B cell (primary cell): ENCODE data around the gene SALL4. TPM values are rescaled to one million over a fixed set of nuclear protein-coding genes. Genes with fewer than 3 reads are reported as not detected.
A peak's percentile ranks its signal among the peaks of the same experiment; 100 is the strongest.

Experiments
- ATAC-seq: fragments of 200-7000 bp; cut with Tn5 transposase; one replicate; pipeline ENCODE4 v1.10.0; 2021; ENCODE audit warnings: low read depth, mild to moderate bottlenecking, moderate number of reproducible peaks, moderate library complexity
- CTCF ChIA-PET: fragments of 350-600 bp; sonication (Branson Sonifier 250); formaldehyde crosslinking; loops from one replicate; lab custom pipeline; 2021; ENCODE audit warnings: antibody characterized with exemption, inconsistent platforms; lab: Charles Lee
- POLR2A ChIA-PET: fragments of 350-600 bp; sonication (Branson Sonifier 250); formaldehyde crosslinking; loops from one replicate; lab custom pipeline; 2021; ENCODE audit warnings: antibody characterized with exemption; lab: Charles Lee
- DNase-seq: peaks from one replicate; pipeline ENCODE4 v3.0.0; 2013
- H2AFZ ChIP-seq: 2 replicates; pipeline ENCODE4 v1.6.1; 2012; ENCODE audit warnings: mild to moderate bottlenecking, low read depth, low read length; ENCODE audit not compliant: insufficient read depth, poor library complexity, severe bottlenecking
- H3K27ac ChIP-seq, 2 donors: 1 replicate in 1 of 2; 2 replicates in 1 of 2; pipeline ENCODE4 v1.5.1; 2012 to 2013; ENCODE audit warnings: low read length in 2 of 2, mild to moderate bottlenecking in 2 of 2, moderate library complexity in 1 of 2
- H3K27me3 ChIP-seq, 4 experiments: fragments of 200-600 bp in 1 of 4; sonication (generic) in 1 of 4; replicated peaks in 1 of 4; 1 replicate in 2 of 4; 2 replicates in 2 of 4; pipeline versions ENCODE4 v1.6.1 to v1.7.0; 2013 to 2016; ENCODE audit warnings: low read length in 3 of 4, mild to moderate bottlenecking in 2 of 4, mixed read lengths in 1 of 4, moderate library complexity in 1 of 4; ENCODE audit not compliant: insufficient read depth in 4 of 4, control insufficient read depth in 3 of 4; ENCODE audit errors: control extremely low read depth in 1 of 4
- H3K36me3 ChIP-seq, 2 experiments: replicated peaks in 1 of 2; 1 replicate in 1 of 2; 2 replicates in 1 of 2; pipeline versions ENCODE4 v1.6.1 to v1.7.1; 2013; ENCODE audit warnings: low read length in 1 of 2; ENCODE audit not compliant: insufficient read depth in 2 of 2, control insufficient read depth in 1 of 2; ENCODE audit errors: control extremely low read depth in 1 of 2, extremely low read depth in 1 of 2
- H3K4me1 ChIP-seq, 2 donors: fragments of 200-600 bp in 1 of 2; sonication (generic) in 1 of 2; 1 replicate in 1 of 2; 2 replicates in 1 of 2; pipeline versions ENCODE4 v1.5.1 to v1.6.1; 2013 to 2017; ENCODE audit warnings: low read length in 2 of 2; ENCODE audit not compliant: control insufficient read depth in 2 of 2, insufficient read depth in 2 of 2
- H3K4me2 ChIP-seq: replicated peaks from 2 replicates; pipeline ENCODE3; 2012; ENCODE audit warnings: mild to moderate bottlenecking, low read depth, low read length; ENCODE audit not compliant: poor library complexity, severe bottlenecking
- H3K4me3 ChIP-seq, 5 experiments: fragments of 200-600 bp in 1 of 5; sonication (generic) in 1 of 5; 1 replicate in 3 of 5; 2 replicates in 2 of 5; pipeline versions ENCODE4 v1.5.1 to v1.7.0; 2011 to 2016; ENCODE audit warnings: low read length in 4 of 5, mild to moderate bottlenecking in 4 of 5, low read depth in 2 of 5, control low read depth in 1 of 5, moderate library complexity in 1 of 5; ENCODE audit not compliant: insufficient read depth in 1 of 5; ENCODE audit errors: control extremely low read depth in 1 of 5, extremely low read depth in 1 of 5
- H3K79me2 ChIP-seq: fragments of 200-600 bp; sonication (generic); one replicate; pipeline ENCODE4 v1.6.0; 2016; ENCODE audit warnings: low read length; ENCODE audit not compliant: control insufficient read depth, insufficient read depth
- H3K9ac ChIP-seq: fragments of 200-600 bp; sonication (generic); 2 replicates; pipeline ENCODE4 v1.6.1; 2017; ENCODE audit warnings: mild to moderate bottlenecking, low read length, moderate library complexity
- H3K9me3 ChIP-seq, 3 donors: one replicate each; pipeline versions ENCODE4 v1.6.1 to v1.7.1; 2013; ENCODE audit warnings: low read length in 2 of 3; ENCODE audit not compliant: control insufficient read depth in 2 of 3, insufficient read depth in 1 of 3; ENCODE audit errors: control extremely low read depth in 1 of 3
- H4K20me1 ChIP-seq: 2 replicates; pipeline ENCODE4 v1.6.0; 2012; ENCODE audit warnings: mild to moderate bottlenecking, low read length; ENCODE audit not compliant: insufficient read depth, control insufficient read depth, poor library complexity, severe bottlenecking
- H3K27ac Mint-ChIP-seq: one replicate; pipeline ENCODE4 v1.8.0; 2021; ENCODE audit warnings: mixed read lengths
- H3K27me3 Mint-ChIP-seq: one replicate; pipeline ENCODE4 v1.8.0; 2021; ENCODE audit warnings: mixed read lengths
- H3K4me1 Mint-ChIP-seq: one replicate; pipeline ENCODE4 v1.8.0; 2021; ENCODE audit warnings: mixed read lengths
- H3K4me3 Mint-ChIP-seq: one replicate; pipeline ENCODE4 v1.8.0; 2021; ENCODE audit warnings: mixed read lengths
- H3K9me3 Mint-ChIP-seq: one replicate; pipeline ENCODE4 v1.8.0; 2022; ENCODE audit warnings: mixed read lengths; ENCODE audit not compliant: insufficient read depth
- CTCF ChIP-seq: fragments of 200-600 bp; IDR thresholded peaks from one replicate; pipeline ENCODE4 v1.8.0; 2022; ENCODE audit warnings: antibody characterized with exemption, mild to moderate bottlenecking
- EZH2 ChIP-seq: IDR thresholded peaks from 2 replicates; pipeline ENCODE4 v1.6.1; 2012; ENCODE audit warnings: borderline replicate concordance, low read depth, mild to moderate bottlenecking, moderate library complexity, low read length; ENCODE audit not compliant: insufficient read depth, poor library complexity, severe bottlenecking
- WGBS: methylation state at CpG from one replicate; pipeline ENCODE4 v1.1.5; 2013; ENCODE audit warnings: missing lambda C conversion rate; ENCODE audit not compliant: insufficient coverage; 5-methylcytosine and 5-hydroxymethylcytosine counted together
- intact Hi-C: fragments of 100-400 bp; cut with micrococcal nuclease; formaldehyde crosslinking; loops from one replicate; pipeline ENCODE4 v1.10.0; 2022
- polyA plus RNA-seq: library from polyadenylated mRNA; depleted of rRNA; stranded (reverse); fragments of >200 nt; gene quantifications from 2 replicates; pipeline ENCODE4 v1.2.3, GENCODE V29; 2012
- total RNA-seq, 2 donors: library from RNA; stranded (reverse); fragments of 120-200 nt in 1 of 2; gene quantifications; 1 replicate in 1 of 2; 2 replicates in 1 of 2; pipeline versions ENCODE4 v1.2.3 to v1.2.4, GENCODE V29; 2013 to 2022

The SALL4 gene
- total and polyA plus RNA-seq, 2 donors (not counting 1 experiment from before 2014, with no cell fraction given) = 0.21 TPM; not detected in 1

GRCh38 chr20:51830538-51830937 lies 28.2 kb upstream of the SALL4 start:
- CTCF ChIA-PET = no interaction called here
- intact Hi-C loops = no loop called here

GRCh38 chr20:51828762-51829161 lies 26.4 kb upstream of the SALL4 start:
- Histone ChIP-seq H2AFZ (no peak overlapping the region), H3K4me2 (no peak overlapping the region), H3K4me3 (no peak overlapping the region), H3K9ac (no peak overlapping the region), H3K79me2 (no peaks in the 10 kb centered on the region), H3K27ac (no peak overlapping the region), H3K9me3 (no peaks in the 10 kb centered on the region), H3K4me1 (no peaks in the 10 kb centered on the region), H4K20me1 (no peaks in the 10 kb centered on the region), H3K36me3 (no peaks in the 10 kb centered on the region), H3K27me3 (no peaks in the 10 kb centered on the region)
- ChIA-PET CTCF (no interaction called here), POLR2A (interaction anchor here (0.5 kb wide), 1 partner anchor 301 kb away, joined by 9 read pairs; no protein-coding TSS in a partner anchor)
- WGBS = 68% methylated on average over 7 of the region's 7 CpGs
- no peaks in the 10 kb centered on the region for H3K9me3 Mint-ChIP-seq
- intact Hi-C loops = no loop called here
- ATAC-seq = no peak
- H3K27me3 Mint-ChIP-seq = no peaks in the 10 kb centered on the region
- peaks cover 6% of the 10 kb centered on the region for H3K4me1 Mint-ChIP-seq
- H3K4me3 Mint-ChIP-seq = no peak overlapping the region
- peak; percentile 6 for DNase-seq
- no peak overlapping the region for H3K27ac Mint-ChIP-seq
- no peak for TF ChIP-seq CTCF
- no peak for TF ChIP-seq EZH2

More at GRCh38 chr20:51830538-51830937, 28.2 kb upstream of the SALL4 start:
- Histone ChIP-seq H3K27ac (no peak overlapping the region), H3K9ac (no peak overlapping the region), H3K79me2 (no peaks in the 10 kb centered on the region), H3K4me3 (no peak overlapping the region), H3K4me2 (no peak overlapping the region), H3K4me1 (no peaks in the 10 kb centered on the region), H3K36me3 (no peaks in the 10 kb centered on the region), H3K9me3 (no peaks in the 10 kb centered on the region), H3K27me3 (no peaks in the 10 kb centered on the region), H4K20me1 (no peaks in the 10 kb centered on the region), H2AFZ (no peak overlapping the region)
- Mint-ChIP-seq H3K4me3 (no peak overlapping the region), H3K27me3 (no peaks in the 10 kb centered on the region), H3K4me1 (peaks cover 6% of the 10 kb centered on the region), H3K9me3 (no peaks in the 10 kb centered on the region), H3K27ac (no peak overlapping the region)
- POLR2A ChIA-PET = no interaction called here
- no peak for DNase-seq
- no peak for TF ChIP-seq CTCF
- no peak for TF ChIP-seq EZH2
- no peak for ATAC-seq
- 100% methylated on average over 4 of the region's 7 CpGs for WGBS
